Stromal cell of bone marrow (primary cell): Measurements from ENCODE around the gene PPP1R13B.
"Not testable (repeated sequence)": the region's sequence is repeated elsewhere in the genome, so short reads cannot be mapped to it uniquely, and the experiment has no call there.

Source experiments
- DNase-seq: peaks from one replicate; pipeline ENCODE4 v3.0.0-alpha.2; 2012; ENCODE audit warnings: low read depth

Gene PPP1R13B

DNA sequence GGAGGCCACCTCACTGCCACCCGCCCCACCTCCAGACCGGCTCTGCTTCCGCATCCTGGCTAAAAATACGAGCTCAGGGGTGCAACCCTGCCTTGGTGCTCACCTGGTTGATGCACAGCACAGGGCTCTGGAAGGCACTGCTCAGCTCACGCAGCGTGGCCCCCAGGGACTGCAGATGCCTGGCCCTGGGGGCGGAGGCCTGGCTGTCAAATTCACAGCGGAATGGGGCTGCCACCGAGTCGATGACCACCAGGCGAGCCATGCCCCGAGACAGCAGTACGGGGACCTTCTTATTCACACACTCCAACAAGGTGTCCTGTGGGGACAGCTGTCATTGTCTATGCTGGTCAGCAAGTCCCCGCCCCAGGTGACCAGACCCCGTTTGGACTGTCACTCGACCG lies 148.1 kb downstream of the PPP1R13B start:
- DNase-seq = no peak

DNA sequence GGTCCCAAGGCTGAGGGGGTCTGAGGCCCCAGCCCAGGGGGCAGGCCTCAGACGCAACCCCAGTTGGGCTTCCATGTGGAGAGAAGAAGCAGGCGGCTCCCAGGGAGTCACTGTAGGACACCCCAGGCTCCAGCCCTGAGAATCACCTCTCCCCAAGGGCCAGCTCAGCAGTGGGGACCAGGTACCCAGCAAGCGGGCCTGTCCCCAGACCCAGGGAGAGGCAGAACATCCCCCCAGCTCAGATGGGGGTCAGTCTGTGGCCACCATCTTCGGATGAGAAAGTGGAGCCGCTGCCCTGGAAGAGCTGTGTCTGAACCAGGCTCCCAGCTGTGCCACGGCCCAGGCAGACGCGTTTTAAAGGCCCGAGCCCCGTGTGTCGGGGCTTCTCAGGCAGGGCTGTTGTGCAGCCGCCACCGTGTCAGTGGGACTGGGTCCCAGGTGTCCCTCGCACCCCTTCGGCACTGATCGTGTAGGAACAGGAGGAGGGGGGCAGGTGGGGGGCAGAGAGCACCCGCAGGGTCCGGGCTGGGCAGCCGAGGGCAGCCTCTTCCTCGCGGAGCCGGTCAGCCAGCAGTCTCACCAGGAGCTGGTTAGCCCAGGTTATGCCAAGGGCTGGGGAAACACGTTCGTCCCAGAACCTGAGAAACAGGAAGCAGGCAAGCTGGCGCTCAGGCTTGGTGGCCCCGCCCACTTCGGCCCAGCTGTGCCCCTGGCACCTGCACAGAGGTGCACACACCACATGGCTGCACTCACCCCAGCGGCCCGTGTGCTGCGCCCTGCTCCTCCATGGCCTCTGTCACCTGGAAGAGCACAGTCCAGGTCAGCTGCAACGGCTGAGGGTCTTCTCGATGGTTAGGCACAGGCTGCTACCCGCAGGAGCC lies 148.8 kb downstream of the PPP1R13B start:
- DNase-seq = no peak

DNA sequence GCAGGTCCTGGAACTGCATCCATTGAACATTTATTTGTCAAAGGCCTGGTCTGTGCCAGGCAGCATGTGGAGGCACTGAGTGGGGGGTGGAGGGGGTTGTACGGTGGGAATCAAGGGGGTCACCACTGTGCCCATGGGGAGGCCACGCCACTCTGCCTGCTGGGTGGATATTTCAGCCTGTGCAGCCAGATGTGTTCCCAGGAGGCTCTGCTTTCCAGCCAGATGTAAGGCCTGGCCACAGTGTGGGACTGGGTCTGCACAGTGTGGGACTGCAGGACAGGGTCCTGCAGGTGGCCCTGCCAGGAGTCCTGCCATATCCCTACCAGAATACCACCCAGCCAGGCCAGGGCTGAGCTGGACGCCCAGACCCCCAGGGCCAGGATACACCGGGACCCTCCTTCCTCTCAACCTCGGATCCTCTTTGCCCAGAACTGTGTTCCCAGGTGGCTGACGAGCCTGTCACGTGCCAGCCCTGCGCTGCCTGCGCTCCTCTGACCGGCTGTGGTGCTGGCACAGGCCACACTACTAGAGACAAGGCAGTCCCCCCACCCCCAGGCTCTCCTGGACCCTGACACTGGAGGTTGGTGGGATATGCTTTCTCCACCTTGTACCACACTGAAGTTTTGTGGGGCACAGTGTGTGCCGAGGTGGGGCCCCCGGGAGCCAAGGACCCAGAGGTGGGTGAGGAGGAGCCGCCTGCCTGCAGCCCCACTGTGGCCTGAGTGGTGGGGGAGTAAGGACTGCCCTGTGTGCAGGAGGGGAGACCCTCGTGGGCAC lies 149.6 kb downstream of the PPP1R13B start:
- DNase-seq = no peak

DNA sequence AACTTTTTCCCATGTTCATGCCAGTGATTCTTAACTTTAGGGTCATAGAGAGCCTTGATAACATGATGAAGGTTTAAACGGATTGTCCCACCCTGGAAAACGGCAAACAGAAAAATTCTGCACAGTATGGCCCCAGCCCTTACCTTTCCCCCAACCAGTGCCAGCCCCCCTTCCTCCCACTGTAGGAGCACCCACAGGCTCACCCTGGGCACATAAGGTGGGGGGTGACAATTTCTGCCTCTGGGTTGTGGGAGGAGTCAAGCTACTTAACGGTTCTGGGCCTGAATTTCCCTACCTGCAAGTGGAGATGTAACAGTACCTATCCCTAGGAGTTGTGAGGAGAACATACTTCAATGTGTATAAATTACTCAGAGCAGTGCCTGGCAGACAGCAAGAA lies 150.2 kb downstream of the PPP1R13B start:
- DNase-seq = no peak

DNA sequence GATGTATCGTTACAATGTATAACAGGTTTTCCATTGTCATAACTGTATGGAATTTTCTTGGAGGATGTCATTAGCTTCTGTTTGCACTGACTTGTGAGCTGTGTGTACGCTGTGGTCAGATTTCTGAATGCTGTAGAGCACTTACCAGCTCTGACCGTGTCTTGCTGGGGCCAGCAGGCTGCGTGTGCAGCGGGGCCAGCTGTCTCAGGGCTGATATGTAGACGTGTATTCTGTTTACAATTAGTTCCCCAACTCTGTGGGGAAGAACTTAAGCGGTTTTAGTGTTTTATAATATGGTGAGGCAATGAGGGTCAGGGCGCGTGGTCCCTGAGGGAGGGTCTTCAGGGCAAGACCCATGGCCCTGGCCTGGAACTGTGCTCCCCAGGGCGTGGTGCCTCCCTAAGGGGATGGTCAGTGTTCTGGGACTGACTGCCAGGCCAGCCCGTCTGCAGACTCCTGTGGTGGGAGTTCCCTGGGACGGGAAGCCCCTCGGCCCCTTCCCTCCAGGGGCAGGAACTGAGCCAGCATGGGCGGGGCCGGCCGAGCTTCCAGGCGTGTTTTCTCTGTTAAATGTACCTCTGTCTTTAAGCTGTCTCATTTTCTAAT lies 150.8 kb downstream of the PPP1R13B start:
- DNase-seq = no peak

DNA sequence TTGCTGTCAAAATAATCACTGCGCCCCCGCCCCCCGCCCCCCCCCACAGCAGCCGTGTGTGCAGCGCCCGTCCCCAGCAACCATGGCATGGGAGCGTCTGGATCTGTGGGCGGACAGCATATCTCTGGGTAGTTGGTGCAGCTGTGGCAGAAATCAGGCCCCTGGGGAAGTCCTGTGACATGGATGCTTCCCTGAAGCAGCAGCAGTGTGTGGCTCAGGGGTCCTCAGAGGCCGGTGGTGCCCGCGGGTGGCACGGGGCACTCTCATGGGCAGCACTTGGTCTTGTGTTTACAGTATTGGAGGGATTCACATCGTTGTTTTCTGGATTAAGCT lies 151.3 kb downstream of the PPP1R13B start:
- DNase-seq = no peak

DNA sequence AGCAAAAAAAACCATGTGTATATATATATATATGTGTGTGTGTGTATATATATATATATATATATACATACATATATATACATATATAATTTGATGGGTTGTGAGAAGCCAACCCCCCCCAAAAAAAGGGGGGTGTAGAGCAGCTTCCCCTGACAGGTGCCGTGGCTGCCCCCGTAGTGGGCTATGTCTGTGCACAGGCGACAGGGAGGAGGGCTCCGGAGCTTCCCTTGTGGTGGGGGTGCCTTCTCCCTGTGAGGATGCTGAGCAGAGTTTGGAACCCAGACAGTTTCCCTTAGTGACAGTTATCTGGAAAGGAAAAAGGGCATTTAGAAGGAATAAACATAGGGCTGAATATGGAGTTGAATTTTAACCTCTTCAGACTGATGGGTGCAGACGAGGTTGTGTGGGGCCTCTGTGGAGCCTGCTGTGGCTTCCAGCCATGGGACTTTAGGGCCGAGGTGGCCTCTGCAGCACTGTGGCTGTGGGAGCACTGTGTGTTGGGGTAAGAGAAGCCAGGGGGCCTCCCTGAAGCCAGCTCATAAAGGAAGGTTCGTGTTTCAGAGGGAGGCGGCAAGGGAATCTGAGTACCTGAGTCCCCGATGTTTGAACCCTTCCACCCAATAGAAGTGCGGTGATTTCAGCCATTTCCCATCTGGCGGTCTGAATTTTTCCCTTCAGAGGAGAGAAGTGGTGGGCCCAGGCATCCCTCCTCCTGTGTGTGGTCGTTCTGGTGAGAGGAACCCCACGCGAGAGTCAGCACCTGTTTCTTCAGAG lies 151.9 kb downstream of the PPP1R13B start:
- no peak for DNase-seq

DNA sequence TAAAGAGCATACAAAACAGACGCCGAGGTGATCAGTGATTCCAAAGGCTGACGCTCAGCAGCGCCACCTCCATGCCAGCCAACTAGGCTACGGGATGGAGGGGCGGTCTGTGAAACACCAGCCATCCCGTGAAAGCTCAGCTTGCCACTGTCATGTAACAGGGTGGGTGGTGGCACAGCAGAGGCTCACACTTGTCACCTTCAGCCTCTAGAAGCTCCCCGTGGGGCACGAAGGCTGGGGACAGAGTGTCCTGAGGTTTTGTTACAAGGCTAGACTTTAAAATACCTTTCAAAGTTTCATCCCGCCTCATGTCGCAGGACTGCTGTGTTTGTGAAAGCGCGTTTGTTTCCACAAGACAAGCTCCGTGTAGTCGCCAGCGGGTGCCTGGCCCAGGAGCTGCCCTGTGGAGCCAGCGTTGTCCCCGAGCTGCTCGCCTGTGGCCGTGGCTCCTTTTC lies 152.8 kb downstream of the PPP1R13B start:
- DNase-seq = no peak

DNA sequence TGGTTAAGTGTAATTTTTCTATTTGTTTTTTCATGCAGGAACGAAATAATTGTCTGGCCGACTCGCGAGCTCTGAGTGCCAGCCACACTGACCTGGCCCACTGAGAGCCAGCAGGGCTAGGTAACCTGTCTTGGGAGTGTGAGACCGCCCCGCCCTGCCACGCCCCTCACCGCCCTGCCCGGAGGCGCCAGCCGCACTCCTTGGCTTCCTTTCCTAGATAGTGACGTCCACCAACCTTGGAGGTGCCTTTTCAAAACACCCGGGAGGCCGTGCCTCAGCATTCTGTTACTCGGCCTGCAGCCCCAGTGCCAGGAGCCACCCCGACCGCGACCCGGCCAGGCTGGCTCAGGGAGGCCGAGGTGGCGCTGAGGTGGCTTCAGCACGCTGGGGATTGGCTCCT lies 153.9 kb downstream of the PPP1R13B start:
- DNase-seq = no peak

DNA sequence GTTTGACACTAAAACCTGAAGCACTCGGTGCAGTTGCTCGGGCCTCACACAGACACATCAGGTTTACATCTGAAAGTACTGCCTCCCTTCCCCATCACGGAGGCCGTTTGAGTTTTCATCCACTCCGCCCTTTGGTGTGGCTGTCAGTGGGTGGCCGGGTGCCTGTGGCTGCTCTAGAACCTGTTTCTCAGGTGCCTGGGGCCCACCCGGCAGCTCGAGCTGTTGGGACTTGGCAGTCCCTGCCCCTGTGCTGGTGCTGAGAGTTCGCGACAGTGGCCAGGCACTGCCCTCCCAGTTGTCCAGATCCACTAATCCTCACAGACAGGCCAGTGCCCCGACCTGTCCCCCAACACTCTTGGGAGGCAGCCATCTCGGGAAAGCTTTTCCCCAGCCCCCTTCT lies 154.5 kb downstream of the PPP1R13B start:
- no peak for DNase-seq

DNA sequence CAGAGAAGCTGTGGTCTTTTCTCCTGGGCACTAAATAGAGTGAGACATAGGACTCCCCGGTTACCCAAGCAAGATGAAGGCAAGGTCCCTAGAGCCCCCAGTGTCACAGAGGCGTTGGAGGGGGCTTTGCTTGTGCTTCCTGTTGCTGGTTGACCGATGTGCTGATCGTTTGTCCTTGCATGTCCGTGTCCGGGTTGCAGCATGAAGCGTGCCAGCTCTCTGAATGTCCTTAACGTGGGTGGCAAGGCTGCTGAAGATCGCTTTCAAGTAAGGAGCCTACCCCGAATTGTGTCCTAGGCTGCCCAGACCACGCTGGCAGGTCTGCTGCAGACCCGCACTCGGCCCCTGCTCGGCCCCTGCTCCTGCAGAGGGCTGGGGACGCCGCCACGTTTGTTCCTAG lies 155.2 kb downstream of the PPP1R13B start:
- DNase-seq = no peak

DNA sequence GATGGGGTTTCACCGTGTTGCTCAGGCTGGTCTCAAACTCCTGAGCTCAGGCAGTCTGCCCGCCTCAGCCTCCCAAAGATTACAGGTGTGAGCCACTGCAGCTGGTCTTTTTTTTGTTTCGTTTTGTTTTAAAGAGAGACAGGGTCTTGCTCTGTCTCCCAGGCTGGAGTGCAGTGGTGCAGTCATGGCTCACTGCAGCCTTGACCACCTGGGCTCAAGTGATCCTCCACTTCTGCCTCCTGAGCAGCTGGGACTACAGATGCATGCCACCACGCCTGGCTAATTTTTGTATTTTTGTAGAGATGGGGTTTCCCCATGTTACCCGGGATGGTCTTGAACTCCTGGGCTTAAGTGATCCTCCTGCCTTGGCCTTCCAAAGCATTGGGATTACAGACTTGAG lies 155.7 kb downstream of the PPP1R13B start:
- not testable (repeated sequence) for DNase-seq

DNA sequence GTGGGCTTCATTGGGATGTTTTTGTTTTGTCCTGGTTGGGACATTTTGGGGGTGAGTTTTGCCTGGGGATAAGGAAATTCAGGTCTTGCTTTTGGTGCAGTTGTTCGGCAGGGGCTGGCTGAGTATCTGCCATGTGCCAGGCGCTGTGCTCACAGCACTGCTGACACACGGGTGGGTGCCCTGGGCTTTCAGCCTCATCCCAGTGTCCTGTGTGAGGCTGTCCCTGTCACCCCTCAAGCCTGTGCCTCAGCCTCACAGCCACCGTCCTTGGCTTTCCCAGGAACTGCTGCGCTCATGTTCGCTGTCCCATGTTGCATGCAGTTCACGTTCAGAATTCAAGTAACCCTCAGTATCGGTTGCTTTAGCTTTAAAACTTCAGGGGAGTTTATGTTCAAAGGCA lies 157.0 kb downstream of the PPP1R13B start:
- DNase-seq = no peak

DNA sequence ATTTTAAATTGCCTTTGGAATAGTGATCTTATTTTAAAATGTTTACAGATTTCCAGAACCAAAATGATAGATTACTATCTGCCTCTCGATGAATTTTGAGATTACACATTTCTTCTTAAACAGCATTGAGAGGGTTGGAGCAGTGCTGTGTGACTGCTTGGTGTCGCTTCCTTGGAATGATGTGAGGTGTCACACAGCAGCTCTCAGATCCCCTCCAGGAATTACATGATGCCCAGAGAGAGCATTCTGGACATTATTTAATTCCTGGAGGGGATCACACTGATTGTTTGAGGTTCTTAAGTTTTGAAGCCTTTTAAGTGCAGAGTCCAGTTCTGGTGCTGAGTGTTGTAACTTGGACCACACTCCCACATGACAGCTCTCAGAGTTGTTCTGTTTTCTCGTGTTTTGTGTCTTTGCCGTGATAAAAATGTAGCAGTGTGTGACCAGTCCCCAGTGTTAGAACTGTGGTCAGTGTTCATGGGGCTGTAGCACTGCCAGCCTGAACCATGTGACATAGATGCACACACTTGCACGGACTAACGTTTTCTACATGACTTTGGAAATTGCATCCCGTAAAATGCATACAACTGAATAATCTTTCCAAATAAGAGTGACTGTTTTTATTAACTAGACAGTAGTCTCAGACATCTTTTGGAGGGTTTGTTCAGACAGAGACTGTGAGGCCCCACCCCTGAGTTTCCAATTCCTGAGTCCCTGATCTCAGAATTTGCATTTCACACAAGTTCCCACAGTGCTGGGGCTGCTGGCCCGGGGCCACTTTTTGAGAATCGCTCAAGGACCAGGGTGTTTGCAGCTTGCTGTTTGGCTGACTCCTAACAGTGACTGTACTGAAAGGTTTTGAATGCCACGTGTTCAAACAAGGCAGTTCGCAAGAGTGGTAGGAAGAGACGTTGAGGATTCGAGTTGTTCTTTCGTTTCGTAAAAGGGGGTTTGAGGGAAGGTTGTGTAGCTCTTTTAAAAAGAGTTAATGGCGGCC lies 158.2 kb downstream of the PPP1R13B start:
- DNase-seq = peak; percentile 29

DNA sequence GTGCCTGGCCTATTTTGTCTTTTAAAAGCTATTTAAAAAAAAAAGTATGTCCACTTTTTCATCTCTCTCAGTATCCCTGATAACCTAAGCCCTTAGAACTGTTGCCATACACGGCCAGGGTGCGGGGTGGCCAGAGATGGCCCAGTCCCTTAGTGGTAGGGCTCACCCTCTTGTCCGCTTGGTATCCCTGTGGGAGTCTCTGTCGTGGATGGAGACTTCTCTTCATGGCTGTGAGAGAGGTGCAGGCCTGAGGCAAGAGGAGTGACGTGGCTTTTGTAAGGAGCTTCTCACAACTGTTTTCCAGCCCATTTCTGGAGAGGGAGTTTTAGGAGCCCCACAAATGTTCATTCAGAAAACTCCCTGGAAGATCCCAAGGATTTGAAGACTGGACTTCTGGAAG lies 158.9 kb downstream of the PPP1R13B start:
- DNase-seq = no peak

DNA sequence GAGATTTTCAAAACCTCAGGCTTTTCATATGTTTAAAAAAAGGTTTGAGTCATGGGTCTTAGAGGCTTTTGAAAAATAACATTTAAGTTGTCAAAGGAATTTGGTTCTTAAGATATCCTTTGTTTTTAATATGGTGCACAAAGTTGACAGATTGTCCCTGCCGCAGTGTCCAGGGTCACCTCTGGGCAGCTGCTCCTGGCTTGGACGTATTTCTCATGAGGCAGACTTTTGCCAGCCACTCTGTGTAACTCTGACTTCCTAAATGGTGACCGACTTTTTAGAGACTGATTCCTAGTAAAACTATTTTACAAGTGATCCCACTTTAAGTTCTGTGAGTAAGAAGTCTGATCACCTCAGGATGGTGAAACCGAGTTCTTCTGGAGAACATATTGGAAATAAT lies 159.7 kb downstream of the PPP1R13B start:
- no peak for DNase-seq

DNA sequence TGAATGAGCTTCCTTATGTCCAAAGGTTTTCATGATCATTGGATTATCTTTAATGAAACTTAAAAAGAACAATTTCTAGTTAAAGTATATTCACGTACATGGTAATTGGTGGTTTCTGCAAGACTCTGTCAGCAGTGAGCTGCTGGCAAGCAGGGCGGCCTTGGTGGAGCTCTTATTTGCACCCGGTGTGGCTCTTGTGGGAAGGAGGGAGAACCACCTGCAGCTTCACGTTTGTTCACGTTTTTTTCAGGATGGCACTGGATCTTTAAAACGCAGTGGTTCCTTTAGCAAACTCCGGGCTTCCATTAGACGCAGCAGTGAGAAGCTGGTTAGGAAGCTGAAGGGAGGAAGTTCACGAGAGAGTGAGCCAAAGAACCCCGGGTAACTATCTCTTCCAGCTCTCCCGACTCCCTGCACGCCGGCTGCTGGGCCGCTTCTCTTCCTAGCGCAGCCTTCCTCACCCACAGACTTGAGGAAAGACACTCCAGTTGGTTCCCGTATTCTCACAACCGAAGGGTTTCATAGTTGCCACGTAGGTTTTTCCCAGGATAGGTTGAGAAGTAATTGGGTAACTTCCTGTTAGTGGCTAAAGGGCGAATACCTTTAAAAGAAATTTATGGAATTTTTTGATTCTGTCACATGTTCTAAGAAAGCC lies 160.4 kb downstream of the PPP1R13B start:
- no peak for DNase-seq

DNA sequence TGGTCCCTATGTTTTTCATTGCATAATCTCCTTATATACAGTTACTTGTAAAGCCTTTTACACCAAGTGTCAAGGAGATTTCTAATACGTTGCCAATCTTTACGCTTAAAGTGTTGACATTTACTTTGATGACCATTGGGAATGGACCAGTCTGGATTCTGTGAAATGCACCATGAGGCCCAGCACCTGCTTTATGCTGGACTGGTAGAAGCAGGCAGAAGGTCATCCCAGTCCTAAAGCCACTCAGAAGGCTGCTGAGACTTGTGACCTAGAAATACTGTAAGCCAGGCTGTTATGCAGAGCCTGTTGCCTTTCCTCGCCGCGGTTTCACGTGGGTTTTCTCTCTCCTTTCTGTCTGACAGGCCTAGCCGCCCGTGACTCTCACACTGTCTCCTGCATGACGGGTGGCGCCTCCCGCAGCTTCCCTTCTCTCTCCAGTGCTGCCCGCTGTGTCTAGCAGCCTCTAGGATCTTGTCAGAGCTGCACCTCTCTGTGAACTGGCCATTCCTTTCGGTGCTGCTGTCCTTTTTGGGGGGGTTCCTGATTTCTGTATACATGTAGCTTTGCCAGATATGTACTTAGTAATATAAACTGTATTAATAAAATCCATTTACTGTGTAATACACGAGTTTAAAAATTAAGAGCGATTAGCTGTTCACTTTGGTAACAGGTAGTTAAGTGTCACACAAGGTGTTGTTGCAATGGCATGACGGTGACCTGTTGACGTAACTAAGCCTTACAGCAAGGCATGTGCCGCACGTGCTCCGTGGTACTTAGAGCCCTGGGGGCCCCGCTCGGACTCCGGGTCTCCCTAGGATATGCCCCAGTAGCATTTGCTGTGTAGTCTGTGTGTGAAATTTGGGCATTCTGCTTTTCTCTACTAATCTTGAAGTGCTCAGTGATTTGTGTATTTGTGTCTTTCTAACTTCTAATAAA lies 161.8 kb downstream of the PPP1R13B start:
- DNase-seq = no peak

DNA sequence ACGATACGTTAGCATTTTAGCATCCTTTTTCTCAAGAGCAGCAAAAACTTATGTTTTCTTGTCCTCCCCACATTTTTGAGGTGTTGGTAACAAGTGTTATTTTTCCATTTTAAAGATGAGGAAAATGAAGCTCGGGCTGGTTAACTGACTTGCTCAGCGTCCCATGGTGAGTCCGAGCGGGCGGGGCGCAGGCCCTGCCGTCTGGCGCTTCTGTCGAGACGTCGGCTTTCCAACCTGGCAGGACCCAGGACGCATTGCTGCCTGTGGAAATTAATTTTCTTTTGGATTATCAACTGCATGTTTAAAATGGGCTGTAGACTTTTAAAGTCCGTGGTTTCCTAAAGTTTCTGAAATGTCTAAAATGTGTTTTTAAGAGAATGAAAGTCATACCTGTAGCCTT lies 162.5 kb downstream of the PPP1R13B start:
- DNase-seq = no peak
